HL-60/S4 (cell line): Measurements from ENCODE around the gene LILRA5.
"Not testable (repeated sequence)": the region's sequence is repeated elsewhere in the genome, so short reads cannot be mapped to it uniquely, and the experiment has no call there.

Source experiments
- in situ Hi-C: fragments of 300-500 bp; cut with MboI; formaldehyde crosslinking; loops from 2 replicates; pipeline ENCODE4 v1.14.3; 2022; ENCODE audit warnings: low sequenced_read_pairs

The LILRA5 gene

GRCh38 chr19:54278056-54278455, 34.9 kb downstream of the LILRA5 start:
- in situ Hi-C loops = not testable (repeated sequence)

GRCh38 chr19:54277111-54277615, 35.8 kb downstream of the LILRA5 start:
- in situ Hi-C loops = not testable (repeated sequence)

- in situ Hi-C loops = no loop called here
Observed at GRCh38 chr19:54275951-54276350, 37.0 kb downstream of the LILRA5 start.

GRCh38 chr19:54274516-54274915, 38.5 kb downstream of the LILRA5 start:
- in situ Hi-C loops = not testable (repeated sequence)

GRCh38 chr19:54273821-54274220, 39.1 kb downstream of the LILRA5 start:
- in situ Hi-C loops = no loop called here

- in situ Hi-C loops = not testable (repeated sequence)
Observed at GRCh38 chr19:54272181-54272580, 40.8 kb downstream of the LILRA5 start.

- in situ Hi-C loops = not testable (repeated sequence)
Observed at GRCh38 chr19:54271587-54271986, 41.4 kb downstream of the LILRA5 start.

- in situ Hi-C loops = no loop called here
Observed at GRCh38 chr19:54271106-54271505, 41.9 kb downstream of the LILRA5 start.

- in situ Hi-C loops = no loop called here
Observed at GRCh38 chr19:54268936-54269335, 44.0 kb downstream of the LILRA5 start.

- in situ Hi-C loops = no loop called here
Observed at GRCh38 chr19:54266133-54266532, 46.8 kb downstream of the LILRA5 start.

GRCh38 chr19:54262470-54262869, 50.5 kb downstream of the LILRA5 start:
- in situ Hi-C loops = no loop called here

- in situ Hi-C loops = no loop called here
Observed at GRCh38 chr19:54262066-54262465, 50.9 kb downstream of the LILRA5 start.

- in situ Hi-C loops = no loop called here
Observed at GRCh38 chr19:54257116-54257480, 55.9 kb downstream of the LILRA5 start, which contains the start of gene LILRB5. LILRB5 (minus strand) TSS chr19:54257273; CDS start chr19:54257193, 80 bp downstream.
